ENCODE measurements around the gene ERN1.
"Not testable (repeated sequence)": the region's sequence is repeated elsewhere in the genome, so short reads cannot be mapped to it uniquely, and the experiment has no call there.

Gene ERN1

DNA sequence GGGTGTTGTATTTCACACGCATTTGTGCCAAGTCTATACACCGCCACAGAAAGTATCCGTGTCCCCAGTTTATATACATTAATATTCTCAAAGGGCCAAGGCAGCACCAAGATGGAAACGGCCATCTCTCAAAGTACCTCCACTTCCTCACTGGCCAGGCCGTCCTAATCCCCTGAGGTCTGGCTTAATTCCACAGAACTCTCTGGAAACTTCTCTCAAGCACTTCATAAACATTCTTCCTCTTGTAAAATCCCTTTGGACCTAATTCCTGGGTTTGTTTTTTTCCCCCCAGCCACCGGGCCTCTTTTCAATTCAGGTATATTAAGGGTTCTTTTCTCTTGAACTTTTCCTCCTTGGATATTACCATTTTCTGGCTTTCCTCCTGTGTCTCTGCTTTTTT lies 5.1 kb upstream of the ERN1 start:
- DNase-seq (ENCODE audit: low read depth), result no peak

DNA sequence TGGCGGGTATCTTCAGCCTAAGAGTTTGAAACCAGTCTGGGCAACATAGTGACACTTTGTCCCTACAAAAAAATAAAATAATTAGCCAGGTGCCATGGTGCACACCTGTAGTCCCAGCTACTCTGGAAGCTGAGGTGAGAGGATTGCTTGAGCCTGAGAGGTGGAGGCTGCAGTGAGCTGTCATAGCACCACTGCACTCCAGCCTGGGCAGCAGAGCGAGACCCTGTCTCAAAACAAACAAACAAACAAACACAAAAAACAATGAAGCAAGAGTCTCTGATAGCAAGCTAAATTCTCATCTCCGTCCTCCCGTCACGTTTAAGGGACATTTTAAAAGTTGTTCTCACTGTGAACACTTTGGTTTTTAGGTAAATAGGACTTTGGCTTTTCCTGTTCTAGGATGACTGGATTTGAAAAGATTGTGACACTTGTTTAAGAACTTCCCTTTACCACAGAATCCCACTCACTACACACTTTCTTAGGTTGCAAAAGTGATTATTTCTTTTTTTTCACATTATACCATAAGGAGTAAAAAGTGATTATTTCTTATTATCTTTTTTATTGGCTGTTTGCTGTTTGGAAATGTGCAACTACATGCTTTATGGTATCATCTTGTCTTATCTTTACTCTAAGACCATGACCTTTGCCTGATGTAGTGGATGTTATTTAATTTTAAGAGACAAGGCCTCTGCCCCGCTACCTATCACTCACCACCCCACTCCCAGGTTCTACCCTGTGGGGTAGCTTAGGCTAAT lies 4.4 kb upstream of the ERN1 start:
- no peak for DNase-seq (ENCODE audit: low read depth)

DNA sequence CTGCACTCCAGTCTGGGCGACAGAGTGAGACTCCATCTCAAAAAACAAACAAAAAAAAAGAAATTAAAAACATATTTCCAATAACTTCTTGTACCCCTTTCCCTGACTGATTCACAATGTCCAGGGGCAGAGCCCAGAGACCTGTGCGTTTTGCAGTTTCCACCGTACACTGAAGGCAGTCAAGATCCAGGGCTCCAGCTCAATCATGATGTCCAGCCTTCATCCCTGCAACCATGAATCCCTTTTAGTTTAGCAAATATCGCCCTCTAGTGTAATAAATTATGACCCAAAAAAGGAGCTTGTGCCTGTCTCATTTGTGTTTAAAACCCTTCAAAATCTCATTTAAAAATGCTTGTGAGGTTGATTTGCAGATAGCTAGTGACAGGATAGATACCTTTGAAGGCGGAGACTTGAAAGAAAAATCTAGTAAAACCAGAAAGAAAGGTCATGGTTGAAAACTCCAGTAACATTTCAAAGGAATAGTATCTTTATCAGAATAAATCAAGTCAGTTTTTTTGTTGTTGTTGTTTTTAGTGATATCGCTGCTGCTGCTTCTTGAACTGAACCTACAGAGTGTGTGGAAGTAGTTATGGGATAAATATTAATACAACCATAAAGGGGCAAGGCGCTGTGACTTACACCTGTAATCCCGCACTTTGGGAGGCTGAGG lies 3.7 kb upstream of the ERN1 start:
- DNase-seq (ENCODE audit: low read depth), result no peak

DNA sequence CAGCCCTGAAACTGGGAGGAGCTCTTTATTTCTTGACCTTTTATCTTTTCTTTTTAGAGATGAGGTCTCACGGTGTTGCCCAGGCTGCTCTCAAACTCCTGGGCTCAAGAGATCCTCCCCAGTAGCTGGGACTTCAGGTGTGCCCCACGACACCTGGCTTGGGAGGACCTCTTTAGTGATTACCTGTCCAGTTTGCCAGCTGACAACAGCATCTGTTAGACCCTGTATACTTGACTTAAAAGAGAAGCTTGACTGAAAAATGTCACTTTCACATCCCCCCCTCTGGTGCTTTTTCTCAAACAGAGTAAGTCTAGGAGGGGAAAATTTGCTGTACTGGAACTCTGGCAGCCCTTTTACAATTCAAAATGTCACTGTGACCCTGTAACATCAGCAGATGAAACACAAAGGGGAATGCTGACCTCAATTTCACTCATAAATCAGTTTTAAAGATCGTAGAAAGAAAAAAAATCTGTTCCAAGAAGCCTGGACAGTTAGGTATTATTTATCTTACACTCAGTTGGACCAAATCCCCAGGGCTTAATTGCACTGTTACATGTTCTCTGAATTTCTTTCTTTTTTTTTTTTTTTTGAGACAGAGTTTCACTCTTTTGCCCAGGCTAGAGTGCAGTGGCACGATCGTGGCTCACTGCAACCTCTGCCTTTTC lies 1.8 kb upstream of the ERN1 start:
- no peak for DNase-seq (ENCODE audit: low read depth)

DNA sequence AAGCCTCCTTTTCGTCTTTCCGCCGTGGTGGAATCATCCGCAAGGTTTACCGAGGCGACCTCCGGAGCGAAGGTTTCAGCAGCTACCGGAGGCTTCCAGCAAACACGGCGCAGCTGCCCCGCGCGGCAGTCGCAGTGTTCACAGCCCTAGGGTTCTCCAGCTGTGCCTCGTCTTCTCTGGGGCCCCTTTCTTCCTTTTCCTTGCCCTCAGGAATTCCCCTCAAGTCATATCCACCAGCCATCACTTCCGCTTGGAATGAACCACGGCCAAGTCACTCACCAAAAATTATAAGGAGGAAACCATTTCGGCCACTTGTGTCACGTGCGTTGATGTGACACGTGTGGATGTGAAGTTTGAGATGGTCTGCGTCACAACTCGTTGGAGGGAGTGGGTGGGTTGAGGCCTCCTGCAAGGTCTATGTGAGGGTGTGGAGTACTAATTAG lies 636 bp upstream of the ERN1 start:
- peak; percentile 80 for DNase-seq (ENCODE audit: low read depth)

- DNase-seq (ENCODE audit: low read depth), result no peak
Measured at GRCh38 chr17:64129515-64129764, 504 bp downstream of the ERN1 start.

GRCh38 chr17:64128787-64129514 lies 993 bp downstream of the ERN1 start:
- DNase-seq (ENCODE audit: low read depth), result no peak

- DNase-seq (ENCODE audit: low read depth), result no peak
Measured at GRCh38 chr17:64126918-64127317, 3.0 kb downstream of the ERN1 start.

- no peak for DNase-seq (ENCODE audit: low read depth)
Measured at GRCh38 chr17:64125937-64126336, 4.0 kb downstream of the ERN1 start.

DNA sequence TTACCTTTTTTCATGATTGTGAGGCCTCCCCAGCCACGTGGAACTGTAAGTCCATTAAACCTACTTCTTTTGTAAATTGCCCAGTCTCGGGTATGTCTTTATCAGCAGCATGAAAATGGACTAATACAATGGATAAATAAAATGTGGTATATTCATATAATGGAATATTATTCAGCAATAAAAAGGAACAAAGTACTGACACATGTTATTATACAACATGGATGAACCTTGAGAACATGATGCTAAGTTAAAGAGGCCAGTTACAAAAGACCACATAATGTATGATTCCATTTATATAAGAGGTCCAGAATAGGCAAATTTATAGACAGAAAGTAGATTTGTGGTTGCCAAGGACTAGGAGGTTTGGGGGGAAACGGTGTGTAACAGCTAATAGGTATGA lies 5.3 kb downstream of the ERN1 start:
- DNase-seq (ENCODE audit: low read depth), result no peak

DNA sequence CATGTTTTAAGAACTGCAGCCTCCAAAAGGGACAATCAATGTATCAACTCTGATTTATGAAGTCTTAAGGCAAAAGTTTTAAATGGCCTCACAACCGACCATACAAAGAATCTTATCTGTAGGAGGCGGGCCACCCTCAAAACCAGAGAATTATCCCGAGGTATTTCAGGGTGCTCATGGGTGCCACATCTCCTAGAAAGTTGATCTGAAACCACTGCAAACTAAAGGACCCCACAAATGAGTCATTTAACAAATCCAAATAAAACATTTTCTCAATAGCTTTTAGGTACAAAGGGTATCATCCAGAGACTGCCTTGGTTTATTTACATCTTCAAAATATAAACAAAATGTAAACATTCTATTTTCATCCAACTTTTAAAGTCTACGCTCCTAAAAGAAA lies 6.8 kb downstream of the ERN1 start:
- no peak for DNase-seq (ENCODE audit: low read depth)

DNA sequence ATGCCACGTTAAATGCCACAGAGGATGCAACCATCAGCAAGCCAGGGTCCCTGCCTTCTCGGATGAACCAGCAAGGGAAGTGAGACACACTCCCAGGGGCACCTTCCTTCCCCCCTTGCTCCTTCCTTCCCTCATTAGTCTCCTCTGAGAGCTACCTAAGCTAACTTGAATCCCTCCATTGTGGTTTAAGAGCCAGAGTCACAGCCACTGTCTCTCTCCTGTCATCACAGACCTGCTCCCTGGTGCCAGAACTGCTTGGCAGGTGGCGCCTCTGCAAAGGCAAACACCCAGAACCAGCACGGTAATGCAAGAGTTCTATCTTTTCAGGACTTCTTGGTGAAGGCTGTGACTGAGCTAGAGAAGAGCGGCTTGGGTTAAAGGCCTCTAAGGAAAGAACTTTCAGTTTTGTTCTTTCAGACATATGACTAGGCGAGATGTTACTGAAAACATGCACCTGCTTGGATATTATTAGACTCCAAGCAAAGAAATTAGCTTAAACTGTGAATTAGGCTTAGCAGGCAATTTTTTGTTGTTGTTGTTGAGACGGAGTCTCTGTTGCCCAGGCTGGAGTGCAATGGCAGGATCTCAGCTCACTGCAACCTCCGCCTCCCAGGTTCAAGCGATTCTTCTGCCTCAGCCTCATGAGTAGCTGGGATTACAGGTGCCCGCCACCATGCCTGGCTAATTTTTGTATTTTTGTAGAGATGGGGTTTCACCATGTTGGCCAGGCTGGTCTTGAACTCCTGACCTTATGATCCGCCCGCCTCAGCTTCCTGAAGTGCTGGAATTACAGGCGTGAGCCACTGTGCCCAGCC lies 8.8 kb downstream of the ERN1 start:
- not testable (repeated sequence) for DNase-seq (ENCODE audit: low read depth)

DNA sequence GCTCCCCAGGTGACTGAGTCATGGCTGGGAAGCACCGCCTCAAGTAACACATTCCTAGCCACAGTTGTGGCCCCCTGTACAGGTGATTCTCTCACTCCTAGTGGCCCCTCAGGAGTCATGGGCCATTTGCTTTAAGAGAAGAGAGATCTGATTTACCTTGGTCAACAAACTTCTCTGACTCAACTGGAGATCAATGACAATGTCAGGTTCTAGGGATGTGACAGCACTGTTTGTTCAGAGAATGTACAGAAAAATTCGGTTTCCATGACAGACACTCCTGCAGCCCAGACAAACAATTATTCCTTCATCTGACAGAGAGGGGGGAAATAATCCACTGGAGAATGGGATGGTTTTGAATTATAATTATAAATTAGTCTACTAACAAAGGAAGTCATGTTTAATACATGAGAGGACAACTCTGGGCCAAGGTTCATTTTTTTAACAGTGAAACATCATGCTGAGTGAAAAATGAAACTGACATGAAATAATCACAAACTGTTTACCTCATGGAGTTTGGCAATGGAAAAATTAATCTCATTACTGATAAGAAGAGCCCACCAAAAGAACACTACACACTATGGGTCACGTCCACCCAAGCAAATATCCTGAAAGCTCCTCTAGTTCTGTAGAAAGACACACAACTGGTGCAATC lies 9.7 kb downstream of the ERN1 start:
- no peak for DNase-seq (ENCODE audit: low read depth)

- no peak for DNase-seq (ENCODE audit: low read depth)
Measured at GRCh38 chr17:64117981-64118979, 11.7 kb downstream of the ERN1 start.

- DNase-seq (ENCODE audit: low read depth), result peak; percentile 93
Measured at GRCh38 chr17:64115822-64116534, 14.0 kb downstream of the ERN1 start.

- no peak for DNase-seq (ENCODE audit: low read depth)
Measured at GRCh38 chr17:64115043-64115698, 14.8 kb downstream of the ERN1 start.

- DNase-seq (ENCODE audit: low read depth), result no peak
Measured at GRCh38 chr17:64113006-64113405, 16.9 kb downstream of the ERN1 start.

- DNase-seq (ENCODE audit: low read depth), result no peak
Measured at GRCh38 chr17:64111831-64112230, 18.1 kb downstream of the ERN1 start.

Data from HS-5 (cell line).